HG03342 (cell line): ENCODE results near the gene DET1.
"Not testable (repeated sequence)": the region's sequence is repeated elsewhere in the genome, so short reads cannot be mapped to it uniquely, and the experiment has no call there.

ENCODE experiments used
- ATAC-seq: cut with Tn5 transposase; IDR thresholded peaks from one replicate; pipeline ENCODE4 v1.9.1; 2021; ENCODE audit warnings: mild to moderate bottlenecking, moderate library complexity; ENCODE audit not compliant: unreplicated experiment

Gene DET1

GRCh38 chr15:88546248-88547129 lies at the start of gene DET1:
Gene DET1 (minus strand): TSS chr15:88546681. CDS start chr15:88531705, 14,976 bp downstream.
- ATAC-seq: peak; percentile 98

- no peak for ATAC-seq
Measured at GRCh38 chr15:88591384-88591783, 44.9 kb upstream of the DET1 start.

GRCh38 chr15:88590759-88591158 lies 44.3 kb upstream of the DET1 start:
- no peak for ATAC-seq

GRCh38 chr15:88586401-88587162 lies 40.1 kb upstream of the DET1 start:
- no peak for ATAC-seq

GRCh38 chr15:88580532-88580931 lies 34.1 kb upstream of the DET1 start:
- ATAC-seq: no peak

- ATAC-seq: no peak
Measured at GRCh38 chr15:88579322-88579721, 32.8 kb upstream of the DET1 start.

- ATAC-seq: no peak
Measured at GRCh38 chr15:88574655-88575054, 28.2 kb upstream of the DET1 start.

GRCh38 chr15:88574077-88574476 lies 27.6 kb upstream of the DET1 start:
- ATAC-seq: no peak

- ATAC-seq: no peak
Measured at GRCh38 chr15:88571852-88572259, 25.4 kb upstream of the DET1 start.

- ATAC-seq: no peak
Measured at GRCh38 chr15:88571153-88571851, 24.8 kb upstream of the DET1 start.

GRCh38 chr15:88568589-88568988 lies 22.1 kb upstream of the DET1 start:
- no peak for ATAC-seq

- no peak for ATAC-seq
Measured at GRCh38 chr15:88564741-88565140, 18.3 kb upstream of the DET1 start.

- no peak for ATAC-seq
Measured at GRCh38 chr15:88563638-88564037, 17.2 kb upstream of the DET1 start.

- not testable (repeated sequence) for ATAC-seq
Measured at GRCh38 chr15:88559565-88559964, 13.1 kb upstream of the DET1 start.

- ATAC-seq: not testable (repeated sequence)
Measured at GRCh38 chr15:88558026-88558425, 11.5 kb upstream of the DET1 start.

- not testable (repeated sequence) for ATAC-seq
Measured at GRCh38 chr15:88548009-88548408, 1.5 kb upstream of the DET1 start.

GRCh38 chr15:88545578-88546247 lies 768 bp downstream of the DET1 start:
- not testable (repeated sequence) for ATAC-seq

- no peak for ATAC-seq
Measured at GRCh38 chr15:88543065-88543776, 3.3 kb downstream of the DET1 start.

GRCh38 chr15:88542342-88542733 lies 4.1 kb downstream of the DET1 start:
- no peak for ATAC-seq

- no peak for ATAC-seq
Measured at GRCh38 chr15:88541709-88542341, 4.7 kb downstream of the DET1 start.
